VCaP (cell line): ENCODE measurements around the gene COL5A1.

Experiments
- H3K27ac ChIP-seq: fragments of 450-650 bp; 2 replicates; pipeline ENCODE4 v1.5.1; 2017
- CTCF ChIP-seq: fragments of 450-650 bp; conservative IDR thresholded peaks from 2 replicates; pipeline ENCODE4 v1.5.1; 2017; ENCODE audit warnings: mild to moderate bottlenecking, moderate library complexity

The COL5A1 gene

GRCh38 chr9:134832471-134832870 is 190.9 kb downstream of the COL5A1 start:
- no peak overlapping the region for H3K27ac ChIP-seq
- TF ChIP-seq CTCF = no peak

- TF ChIP-seq CTCF = no peak
- H3K27ac ChIP-seq = no peak overlapping the region
Observed at GRCh38 chr9:134833294-134833880, 191.8 kb downstream of the COL5A1 start.

GRCh38 chr9:134834217-134834956 is 192.8 kb downstream of the COL5A1 start:
- no peak overlapping the region for H3K27ac ChIP-seq
- TF ChIP-seq CTCF = no peak

GRCh38 chr9:134834957-134835419 is 193.4 kb downstream of the COL5A1 start:
- TF ChIP-seq CTCF = no peak
- H3K27ac ChIP-seq = no peak overlapping the region

GRCh38 chr9:134835448-134835847 is 193.8 kb downstream of the COL5A1 start:
- TF ChIP-seq CTCF = no peak
- H3K27ac ChIP-seq = no peak overlapping the region

GRCh38 chr9:134835987-134836386 is 194.4 kb downstream of the COL5A1 start:
- no peak for TF ChIP-seq CTCF

GRCh38 chr9:134836406-134836970 is 194.9 kb downstream of the COL5A1 start:
- no peak overlapping the region for H3K27ac ChIP-seq
- no peak for TF ChIP-seq CTCF

More at GRCh38 chr9:134835987-134836386, 194.4 kb downstream of the COL5A1 start:
- no peak overlapping the region for H3K27ac ChIP-seq
